GM12878 (cell line): ENCODE measurements around the gene ZDHHC14. TPM values are rescaled to one million over a fixed set of nuclear protein-coding genes. Genes with fewer than 3 reads are reported as not detected.

ENCODE experiments used
- ATAC-seq: fragments of 200-7000 bp; cut with Tn5 transposase; 3 replicates; pipeline ENCODE4 v1.9.1; 2020; ENCODE audit warnings: mild to moderate bottlenecking, moderate library complexity
- BruUV-seq: library from RNA; stranded (reverse); fragments of 400-500 nt; replicated peaks from 2 replicates; lab custom pipeline; 2021; lab: Mats Ljungman, UMichigan
- CTCF ChIA-PET: fragments of 300-600 bp; sonication (Branson Sonifier 250); formaldehyde crosslinking; extraction: SDS; loops from one replicate; lab custom pipeline; 2021; ENCODE audit warnings: inconsistent platforms; lab: Yijun Ruan, JAX
- POLR2A ChIA-PET: fragments of 350-600 bp; formaldehyde crosslinking; extraction: SDS; loops from one replicate; lab custom pipeline; 2021; ENCODE audit warnings: inconsistent platforms; lab: Charles Lee
- RAD21 ChIA-PET: fragments of 300-600 bp; sonication (Branson Sonifier 250); formaldehyde crosslinking; loops from one replicate; lab custom pipeline; 2023; ENCODE audit warnings: antibody characterized with exemption; ENCODE audit not compliant: unreplicated experiment; lab: Charles Lee
- SMC1A ChIA-PET: fragments of 300-600 bp; sonication (Branson Sonifier 250); formaldehyde crosslinking; loops from one replicate; lab custom pipeline; 2023; ENCODE audit not compliant: unreplicated experiment, uncharacterized antibody; lab: Charles Lee
- DNase-seq: peaks from one replicate; pipeline ENCODE4 v3.0.0-alpha.2; 2011; ENCODE audit warnings: low read depth, low spot score
- FAIRE-seq: peaks from 3 replicates; lab custom pipeline; 2011; peaks lifted over from hg19 to GRCh38; lab: Jason Lieb, UNC
- H2AFZ ChIP-seq: 2 replicates; pipeline ENCODE4 v1.6.0; 2011; ENCODE audit warnings: low read depth, low read length, control low read depth; ENCODE audit not compliant: control insufficient read depth
- H3K27ac ChIP-seq: 2 replicates; pipeline ENCODE4 v1.5.1; 2011; ENCODE audit warnings: control low read depth; ENCODE audit not compliant: control insufficient read depth, insufficient read depth
- H3K27me3 ChIP-seq, 2 experiments: replicated peaks in 1 of 2; 2 replicates each; pipeline versions ENCODE4 v1.6.0 to v1.6.1; 2011; ENCODE audit warnings: low read length in 1 of 2; ENCODE audit not compliant: control insufficient read depth in 2 of 2, insufficient read depth in 2 of 2
- H3K36me3 ChIP-seq, 2 experiments: 2 replicates each; pipeline ENCODE4 v1.5.1; 2011; ENCODE audit warnings: low read length in 1 of 2; ENCODE audit not compliant: control insufficient read depth in 2 of 2, insufficient read depth in 2 of 2
- H3K4me1 ChIP-seq: 2 replicates; pipeline ENCODE4 v1.6.1; 2011; ENCODE audit warnings: mild to moderate bottlenecking, low read length, moderate library complexity, mixed read lengths; ENCODE audit not compliant: control insufficient read depth, insufficient read depth
- H3K4me2 ChIP-seq: 2 replicates; pipeline ENCODE4 v1.6.0; 2011; ENCODE audit warnings: control low read depth; ENCODE audit not compliant: control insufficient read depth, insufficient read depth
- H3K4me3 ChIP-seq: fragments of 200-600 bp; sonication (generic); 2 replicates; pipeline ENCODE4 v1.5.1; 2016
- H3K79me2 ChIP-seq: 2 replicates; pipeline ENCODE4 v1.6.0; 2011; ENCODE audit warnings: low read length; ENCODE audit not compliant: control insufficient read depth, insufficient read depth
- H3K9ac ChIP-seq: 2 replicates; pipeline ENCODE4 v1.8.0; 2011; ENCODE audit warnings: low read length, control low read depth, mixed read lengths; ENCODE audit not compliant: control insufficient read depth, insufficient read depth
- H3K9me3 ChIP-seq: replicated peaks from 3 replicates; pipeline ENCODE4 v1.5.1; 2011; ENCODE audit warnings: mild to moderate bottlenecking, low read length; ENCODE audit not compliant: control insufficient read depth, insufficient read depth
- H4K20me1 ChIP-seq: 2 replicates; pipeline ENCODE4 v1.6.0; 2011; ENCODE audit not compliant: control insufficient read depth, insufficient read depth
- CEBPB ChIP-seq, 2 experiments: fragments of 150-350 bp in 1 of 2; IDR thresholded peaks; 2 replicates each; pipeline ENCODE4 v1.6.1; 2012 to 2014; ENCODE audit warnings: low read depth in 2 of 2, low read length in 2 of 2, borderline replicate concordance in 1 of 2, inconsistent platforms in 1 of 2
- KAT2A ChIP-seq: conservative IDR thresholded peaks from 2 replicates; pipeline ENCODE4 v1.6.1; 2011; ENCODE audit warnings: low read depth, low read length; ENCODE audit not compliant: control insufficient read depth
- MYB ChIP-seq: fragments of 150-350 bp; IDR thresholded peaks from 2 replicates; pipeline ENCODE4 v1.6.1; 2014; ENCODE audit warnings: mild to moderate bottlenecking, low read depth, low read length, borderline replicate concordance
- NR2F1 ChIP-seq: fragments of 450-650 bp; conservative IDR thresholded peaks from 2 replicates; pipeline ENCODE4 v1.6.1; 2017; ENCODE audit warnings: mild to moderate bottlenecking
- RBBP5 ChIP-seq: fragments of 200-600 bp; sonication (generic); conservative IDR thresholded peaks from 2 replicates; pipeline ENCODE4 v1.6.1; 2016
- YY1 ChIP-seq: IDR thresholded peaks from 2 replicates; pipeline ENCODE4 v1.6.1; 2011; ENCODE audit warnings: low read depth, mild to moderate bottlenecking, low read length
- WGBS: methylation state at CpG from one replicate; pipeline ENCODE4 v1.1.6; 2016; ENCODE audit warnings: low lambda C conversion rate; ENCODE audit not compliant: insufficient replicate concordance, insufficient coverage; ENCODE audit errors: missing lambda C conversion rate; 5-methylcytosine and 5-hydroxymethylcytosine counted together
- in situ Hi-C: fragments of 300-500 bp; cut with MboI; formaldehyde crosslinking; loops from 9 replicates; pipeline ENCODE4 v1.14.3; 2018; ENCODE audit warnings: mixed read lengths
- intact Hi-C: fragments of 100-400 bp; cut with micrococcal nuclease; formaldehyde crosslinking; loops from one replicate; pipeline ENCODE4 v1.14.2; 2022; ENCODE audit not compliant: unreplicated experiment
- polyA plus RNA-seq, 11 experiments: library from polyadenylated mRNA; depleted of rRNA in 4 of 11; unstranded in 6 of 11; stranded (reverse) in 5 of 11; fragments of >200 nt; fragmentation: Nextera tagmentation in 4 of 11; fragmentation: Illumina TruSeq in 1 of 11; extraction: Ambion mirVana in 4 of 11; extraction: Trizol in 1 of 11; gene quantifications; 1 replicate in 1 of 11; 2 replicates in 10 of 11; pipeline versions ENCODE4 v1.2.1 to v1.2.3, GENCODE V29; 2011 to 2016; ENCODE audit warnings: inconsistent platforms in 2 of 11, missing spikeins in 2 of 11, low read depth in 1 of 11
- total RNA-seq, 4 experiments: library from RNA; depleted of rRNA in 3 of 4; stranded (reverse); fragments of >200 nt in 3 of 4; fragmentation: Illumina TruSeq in 1 of 4; extraction: Trizol in 1 of 4; gene quantifications; 2 replicates each; pipeline versions ENCODE4 v1.2.1 to v1.2.3, GENCODE V29; 2013 to 2021

The ZDHHC14 gene
- total and polyA plus RNA-seq, 10 of the 15 experiments (the other 5 are each of a cell fraction or from before 2014, with no cell fraction given) = 0.15 to 16.0 (median 0.76) TPM; not detected in 1

- no peak for DNase-seq
- Histone ChIP-seq H3K9me3 (no peaks in the 10 kb centered on the region), H3K36me3 (no peaks in the 10 kb centered on the region), H3K27me3 (peaks cover 0 to 12% of the 10 kb centered on the region in 2 experiments; a peak in 3 of 4 replicates), H2AFZ (no peak overlapping the region), H3K27ac (no peak overlapping the region), H3K4me2 (no peak overlapping the region), H4K20me1 (no peaks in the 10 kb centered on the region; the same call in none of the 2 replicates), H3K4me3 (no peak overlapping the region)
- in situ Hi-C loops (no loop called here), intact Hi-C loops (no loop called here)
- no TSS peak for BruUV-seq
- no peak for FAIRE-seq
- SMC1A ChIA-PET = interaction anchor here (1.4 to 3.8 kb wide), 4 partner anchors 9 to 99 kb away, joined by 3 to 17 read pairs (median 6); no protein-coding TSS in a partner anchor
- ATAC-seq = no peak
- RAD21 ChIA-PET = interaction anchor here (1.6 to 2.0 kb wide), 2 partner anchors 89 to 91 kb away, joined by 5 to 7 read pairs; no protein-coding TSS in a partner anchor
- WGBS = 93% methylated on average over 1 of the region's 1 CpG
- TF ChIP-seq MYB (no peak), NR2F1 (no peak), YY1 (no peak), KAT2A (no peak)
- TF ChIP-seq, all 136 proteins: peak for 0
- Histone ChIP-seq H3K79me2 (no peaks in the 10 kb centered on the region), H3K4me1 (peaks cover 15% of the 10 kb centered on the region), H3K9ac (no peak overlapping the region)
- ChIA-PET POLR2A (interaction anchor here (0.6 to 2.3 kb wide), 7 partner anchors 8 to 112 kb away, joined by 3 to 16 read pairs (median 3); no protein-coding TSS in a partner anchor), CTCF (interaction anchor here (0.6 to 2.6 kb wide), 6 partner anchors 10 to 385 kb away, joined by 3 to 13 read pairs (median 3); no protein-coding TSS in a partner anchor)
Measured at GRCh38 chr6:157370755-157371154, 10.2 kb upstream of the ZDHHC14 start.

GRCh38 chr6:157372501-157373280 is 8.3 kb upstream of the ZDHHC14 start:
- in situ Hi-C loops = no loop called here
- Histone ChIP-seq H3K9me3 (no peaks in the 10 kb centered on the region), H3K27me3 (peaks cover 0 to 8% of the 10 kb centered on the region in 2 experiments; a peak in 1 of 4 replicates), H3K4me2 (no peak overlapping the region), H3K79me2 (no peaks in the 10 kb centered on the region), H3K9ac (no peak overlapping the region), H2AFZ (no peak overlapping the region), H3K4me3 (no peak overlapping the region), H3K36me3 (no peaks in the 10 kb centered on the region), H3K4me1 (peaks cover 15% of the 10 kb centered on the region), H3K27ac (no peak overlapping the region), H4K20me1 (no peaks in the 10 kb centered on the region; the same call in none of the 2 replicates)
- SMC1A ChIA-PET = interaction anchor here (0.6 to 3.8 kb wide), 4 partner anchors 7 to 107 kb away, joined by 3 to 17 read pairs (median 4); no protein-coding TSS in a partner anchor
- RAD21 ChIA-PET = interaction anchor here (1.2 to 1.4 kb wide), 3 partner anchors 12 to 89 kb away, joined by 3 to 4 read pairs (median 3); no protein-coding TSS in a partner anchor
- intact Hi-C loops = no loop called here
- POLR2A ChIA-PET = interaction anchor here (0.6 kb wide), 1 partner anchor 17 kb away, joined by 4 read pairs; no protein-coding TSS in a partner anchor
- TF ChIP-seq RBBP5 = no peak
- TF ChIP-seq CEBPB (IDR thresholded peaks at IDR 0.05; ENCODE audit: borderline replicate concordance in 1 of 2, low read depth in 2 of 2, low read length in 2 of 2) = no peak
- BruUV-seq = no TSS peak
- DNase-seq (no peak), ATAC-seq (no peak), FAIRE-seq (no peak)
- CTCF ChIA-PET = no interaction called here
- 78% methylated on average over 10 of the region's 10 CpGs for WGBS
